HG03558 (cell line): ENCODE data around the gene ST8SIA5.

Experiments used
- ATAC-seq: cut with Tn5 transposase; IDR thresholded peaks from one replicate; pipeline ENCODE4 v1.9.1; 2021; ENCODE audit warnings: moderate number of reproducible peaks; ENCODE audit not compliant: unreplicated experiment; ENCODE audit errors: extremely low read depth

Gene ST8SIA5

DNA sequence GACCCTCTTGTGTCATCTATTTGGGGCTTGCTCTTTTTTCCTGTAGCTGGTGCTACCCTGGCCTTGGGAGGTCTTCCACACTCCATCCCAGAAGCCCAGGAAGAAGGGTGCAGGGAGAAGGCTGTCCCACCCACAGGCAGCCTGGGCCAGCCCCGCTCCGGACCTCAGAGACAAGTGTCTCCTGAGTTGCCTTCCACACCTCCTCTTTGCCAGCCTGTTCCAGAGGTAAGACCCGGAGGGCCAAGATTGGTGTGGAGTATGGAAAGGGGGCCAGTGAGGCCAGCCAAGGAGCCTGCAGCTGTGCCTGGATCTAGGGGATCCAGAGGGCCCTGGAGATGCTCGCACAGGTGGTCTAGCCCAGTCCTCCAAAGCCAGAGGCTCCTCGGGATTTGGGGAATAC is 40.5 kb downstream of the ST8SIA5 start:
- no peak for ATAC-seq

DNA sequence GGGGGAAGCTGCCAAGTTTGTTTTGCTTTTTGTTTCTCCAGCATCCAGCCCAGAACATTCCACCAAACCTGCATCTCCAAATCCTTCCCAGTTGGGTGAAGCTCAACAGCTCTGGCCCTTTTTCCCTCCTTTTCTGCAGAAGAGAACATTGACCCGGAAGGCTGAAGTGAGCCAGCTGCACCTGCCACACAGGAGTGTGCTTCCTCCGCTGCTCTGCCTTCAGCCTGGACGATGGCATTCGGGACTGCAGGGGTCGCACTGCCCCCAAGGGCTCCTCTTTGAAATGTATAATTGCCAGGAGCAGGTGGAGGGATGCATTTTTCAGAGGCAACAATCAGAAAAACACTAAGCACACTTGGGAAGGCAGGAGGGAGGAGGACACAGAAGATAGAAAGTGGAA is 41.8 kb downstream of the ST8SIA5 start:
- no peak for ATAC-seq

GRCh38 chr18:46712406-46712805 is 44.4 kb downstream of the ST8SIA5 start:
- ATAC-seq: no peak

- no peak for ATAC-seq
These were observed 45.4 kb downstream of the ST8SIA5 start for GRCh38 chr18:46711444-46711863.

- ATAC-seq: no peak
These were observed 49.9 kb downstream of the ST8SIA5 start for GRCh38 chr18:46706968-46707367.

DNA sequence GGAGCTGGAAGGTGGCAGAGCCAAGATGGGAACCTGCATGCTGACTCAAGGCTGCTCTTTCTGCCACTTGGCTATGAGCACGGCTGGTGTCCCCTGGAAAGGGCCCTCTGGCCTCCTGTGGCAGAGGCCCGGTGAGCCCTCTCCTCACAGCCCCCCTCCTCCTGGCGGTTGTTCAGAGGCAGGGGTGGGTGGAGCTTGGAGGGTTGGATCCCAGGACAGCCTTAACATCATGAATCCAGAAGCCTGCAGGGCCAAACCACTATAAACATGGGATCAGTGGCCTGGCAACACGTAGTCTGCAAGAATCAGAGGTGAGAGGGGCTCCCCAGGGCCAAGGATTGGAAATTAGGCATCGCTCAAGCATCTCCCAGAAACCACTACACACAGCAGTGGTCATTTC is 51.3 kb downstream of the ST8SIA5 start:
- ATAC-seq: no peak

DNA sequence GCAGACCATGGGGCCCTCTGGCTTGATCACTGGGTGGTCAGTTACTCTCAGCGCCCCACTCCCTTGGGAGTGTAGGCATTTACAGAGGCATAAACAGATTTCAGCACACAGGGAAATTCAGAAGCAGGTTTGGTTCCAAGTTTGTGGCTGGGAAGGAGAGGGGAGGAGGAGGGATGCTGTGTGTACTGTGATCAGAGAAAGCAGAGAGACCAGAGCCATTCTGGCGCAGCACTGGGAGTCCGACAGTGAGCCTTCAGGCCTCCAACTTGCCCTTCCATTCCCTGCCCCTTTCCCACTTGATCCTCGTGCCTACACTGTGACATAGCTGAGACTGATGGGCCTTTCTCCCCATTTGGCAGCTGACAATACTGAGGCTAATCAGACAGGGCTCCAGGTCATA is 52.0 kb downstream of the ST8SIA5 start:
- ATAC-seq: no peak

DNA sequence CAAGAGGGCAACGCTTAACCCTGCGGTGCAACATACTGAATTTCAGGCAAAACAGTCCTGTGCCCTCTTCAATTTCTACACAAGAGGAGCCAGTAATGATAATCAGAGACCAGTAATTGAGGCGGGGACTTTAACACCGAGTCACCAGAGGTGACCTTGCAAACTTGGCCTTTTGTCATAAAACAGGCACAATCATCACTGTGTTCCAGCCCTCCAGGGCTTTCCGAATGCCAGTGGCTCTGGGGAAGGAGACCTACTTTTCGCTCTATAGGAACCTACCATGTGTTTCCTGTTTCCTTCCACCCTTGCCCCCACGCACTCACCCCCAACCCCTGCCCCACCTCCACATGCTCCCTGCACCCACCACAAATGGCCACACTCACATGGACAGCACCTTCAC is 52.7 kb downstream of the ST8SIA5 start:
- no peak for ATAC-seq

- no peak for ATAC-seq
These were observed 54.4 kb downstream of the ST8SIA5 start for GRCh38 chr18:46702471-46702870.

DNA sequence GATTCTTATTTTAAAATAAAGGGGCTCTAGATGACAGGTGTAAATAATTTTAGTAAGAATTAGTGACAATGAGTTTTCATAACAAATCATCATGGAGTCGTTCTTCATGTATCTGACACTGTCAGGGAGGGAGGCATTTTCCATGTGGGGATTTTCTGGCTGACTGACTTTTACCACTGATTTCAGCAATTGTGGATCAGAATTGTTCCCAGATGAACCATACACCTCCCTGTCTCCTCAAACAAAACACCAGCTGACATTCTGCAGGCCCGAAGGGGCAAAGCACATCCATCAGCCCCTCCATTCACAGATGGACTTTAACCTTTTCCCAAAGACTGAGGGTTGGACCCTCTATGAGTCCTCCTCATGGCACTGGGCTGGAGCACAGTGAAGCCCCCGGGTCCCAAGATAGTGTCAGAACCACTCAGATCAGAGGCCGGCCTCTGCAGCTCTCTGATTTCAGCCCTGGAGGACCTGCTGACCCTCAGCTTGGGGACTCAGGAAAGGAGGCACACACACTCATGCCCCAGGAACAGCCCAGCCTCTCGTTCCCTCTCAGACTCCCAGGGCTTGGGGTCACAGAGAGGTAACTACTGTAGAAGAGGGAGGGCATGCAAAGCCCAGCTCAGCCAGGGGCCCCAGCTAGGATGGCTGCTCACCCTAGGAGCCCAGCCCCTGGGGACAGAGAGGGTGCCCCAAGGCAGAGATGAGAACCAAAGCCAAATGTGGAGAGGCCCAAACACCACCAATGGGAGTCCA is 56.6 kb downstream of the ST8SIA5 start:
- no peak for ATAC-seq

DNA sequence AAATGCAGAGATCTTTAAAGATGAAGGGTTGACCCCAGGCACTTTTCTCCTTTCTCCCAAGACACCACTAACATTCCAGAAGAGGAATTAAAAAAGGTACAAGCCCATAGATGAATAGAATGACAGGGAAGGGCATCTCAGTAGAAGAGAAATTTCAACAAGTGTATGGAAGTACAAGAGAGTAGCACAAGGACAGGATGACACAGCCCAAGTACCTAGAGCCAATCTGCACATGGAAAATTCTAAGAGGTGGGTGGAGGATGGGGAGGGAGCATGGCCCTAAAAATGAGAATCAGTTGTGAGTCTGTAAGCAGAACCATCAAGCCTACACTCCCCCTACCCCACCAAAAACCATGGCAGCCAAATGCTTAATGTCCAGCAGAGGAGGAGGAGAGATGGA is 60.2 kb downstream of the ST8SIA5 start:
- ATAC-seq: no peak

- ATAC-seq: no peak
These were observed 60.6 kb downstream of the ST8SIA5 start for GRCh38 chr18:46696268-46696667.

- ATAC-seq: no peak
These were observed 62.9 kb downstream of the ST8SIA5 start for GRCh38 chr18:46693996-46694395.

DNA sequence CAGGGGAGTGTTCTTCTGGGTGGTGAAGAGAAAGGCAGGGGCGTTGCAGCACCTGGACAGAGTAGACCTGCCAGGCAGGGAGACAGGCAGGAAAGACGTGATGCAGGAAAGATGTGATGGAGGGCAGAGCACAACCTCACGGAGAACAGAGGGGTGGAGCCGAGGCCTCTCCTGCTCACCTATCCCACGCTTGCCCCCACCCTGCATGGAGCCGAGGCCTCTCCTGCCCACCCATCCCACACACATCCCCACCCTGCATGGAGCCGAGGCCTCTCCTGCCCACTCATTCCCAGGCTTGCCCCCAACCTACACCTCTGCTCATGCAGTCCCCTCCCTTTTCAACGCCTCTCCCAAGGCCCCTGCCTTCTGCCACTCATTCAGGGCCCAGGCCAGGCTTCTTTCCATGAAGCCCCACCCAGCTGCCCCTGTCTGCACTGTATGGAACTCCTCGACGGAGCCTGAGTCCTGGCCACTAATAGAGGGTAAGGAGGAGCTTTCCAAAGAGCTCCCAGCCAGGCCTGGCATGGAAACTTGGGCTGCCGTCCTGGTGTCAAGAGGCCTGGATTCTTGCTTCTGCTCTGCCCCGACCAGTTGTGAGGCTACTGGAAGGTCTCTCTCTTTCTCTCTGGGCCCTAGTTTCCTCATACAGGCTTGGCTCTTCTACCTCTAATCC is 67.9 kb downstream of the ST8SIA5 start:
- ATAC-seq: no peak

DNA sequence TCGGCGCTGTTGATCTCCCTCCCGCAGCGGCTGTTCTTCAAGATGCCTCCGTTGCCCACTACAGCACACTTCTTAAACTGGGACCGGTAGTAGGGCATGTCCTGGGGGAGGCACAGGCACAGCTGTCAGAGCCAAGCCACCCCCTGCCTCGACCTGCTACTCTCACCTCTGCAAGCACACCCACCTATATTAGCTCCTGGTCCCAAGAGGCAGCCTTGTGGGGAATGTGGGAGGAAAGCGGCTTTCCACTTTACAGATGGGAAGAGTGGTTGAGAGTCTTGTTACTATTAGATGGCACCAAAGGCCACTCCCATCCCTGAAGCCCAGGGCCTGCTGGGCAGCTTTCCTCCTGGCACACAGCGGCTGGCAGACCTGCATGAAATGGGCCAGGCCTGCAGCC is 70.7 kb downstream of the ST8SIA5 start:
- no peak for ATAC-seq

- no peak for ATAC-seq
These were observed 73.6 kb downstream of the ST8SIA5 start for GRCh38 chr18:46683252-46683651.

DNA sequence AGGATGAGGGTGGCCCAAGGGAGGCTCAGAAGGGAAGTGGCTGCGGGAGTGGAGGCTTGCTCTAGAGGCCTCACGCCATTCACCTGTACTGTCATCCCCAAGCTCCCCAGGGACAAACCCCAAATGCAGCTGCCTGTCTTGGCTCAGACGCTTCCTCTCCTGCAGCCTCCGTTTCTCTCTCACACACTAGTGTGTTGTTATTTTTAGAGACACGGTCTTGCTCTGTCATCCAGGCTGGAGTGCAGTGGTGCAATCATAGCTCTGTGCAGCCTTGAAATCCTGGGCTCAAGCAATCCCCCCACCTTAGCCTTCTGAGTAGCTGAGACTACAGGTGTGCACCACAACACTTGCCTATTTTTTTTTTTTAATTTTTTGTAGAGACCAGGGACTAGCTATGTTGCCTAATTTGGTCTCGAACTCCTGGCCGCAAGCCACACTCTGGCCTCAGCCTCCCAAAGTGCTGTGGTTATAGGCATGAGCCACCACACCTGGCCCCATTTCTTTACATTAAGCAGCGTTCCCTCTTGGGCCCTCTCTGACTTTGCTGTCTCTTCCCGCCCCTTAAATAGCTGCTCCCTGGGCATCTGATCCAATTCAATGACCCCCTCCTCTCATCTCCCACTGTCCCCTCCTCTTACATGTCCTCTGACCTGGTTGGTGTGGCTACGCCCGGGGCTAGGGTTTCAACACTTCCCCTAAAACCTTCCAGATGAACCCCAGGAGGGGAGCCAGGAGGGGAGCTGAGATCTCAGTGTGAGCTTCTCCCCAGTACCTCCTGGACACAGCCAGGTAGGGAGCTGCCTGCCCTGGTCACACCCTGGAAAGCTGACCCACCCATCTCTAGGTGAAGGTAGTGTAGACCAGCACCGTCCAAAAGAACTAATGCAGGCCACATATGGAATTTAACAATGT is 75.8 kb downstream of the ST8SIA5 start:
- ATAC-seq: no peak

DNA sequence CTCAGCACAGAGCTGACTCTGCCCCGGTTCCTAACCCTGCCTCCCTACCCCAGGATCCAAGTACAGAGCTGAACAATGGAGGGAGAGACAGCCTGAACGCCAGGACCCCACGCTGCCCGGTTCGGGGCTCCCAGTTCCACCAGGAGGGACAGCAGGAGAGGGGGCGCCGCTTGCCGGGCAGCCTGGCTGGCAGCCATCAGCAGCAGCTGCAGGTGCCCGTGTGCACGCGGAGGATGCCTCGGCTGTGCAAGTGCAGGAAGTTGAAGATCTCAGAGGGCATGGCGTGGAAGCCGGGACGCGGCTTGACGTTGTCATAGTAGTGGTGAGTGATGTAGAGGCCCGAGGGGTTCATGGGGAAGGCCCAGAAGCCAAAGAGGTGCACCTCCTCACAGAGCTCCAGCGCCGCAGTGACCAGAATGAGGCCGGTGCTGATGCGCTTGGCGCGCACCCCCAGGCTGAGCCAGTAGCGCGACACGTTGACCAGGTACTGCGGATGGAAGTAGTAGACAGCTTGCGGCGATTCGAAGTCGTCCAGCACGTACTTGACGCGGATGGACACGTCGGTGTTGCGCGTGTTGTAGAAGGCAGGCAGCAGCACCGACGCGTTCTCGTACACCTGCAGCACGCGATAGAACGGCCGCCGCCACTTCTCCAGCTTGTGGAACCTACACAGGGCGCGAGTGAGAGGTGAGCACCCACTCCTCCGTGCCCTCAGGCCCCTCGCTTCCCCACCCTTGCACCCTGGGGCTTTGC is 76.8 kb downstream of the ST8SIA5 start:
- ATAC-seq: no peak

- no peak for ATAC-seq
These were observed 78.0 kb downstream of the ST8SIA5 start for GRCh38 chr18:46678785-46679399.

DNA sequence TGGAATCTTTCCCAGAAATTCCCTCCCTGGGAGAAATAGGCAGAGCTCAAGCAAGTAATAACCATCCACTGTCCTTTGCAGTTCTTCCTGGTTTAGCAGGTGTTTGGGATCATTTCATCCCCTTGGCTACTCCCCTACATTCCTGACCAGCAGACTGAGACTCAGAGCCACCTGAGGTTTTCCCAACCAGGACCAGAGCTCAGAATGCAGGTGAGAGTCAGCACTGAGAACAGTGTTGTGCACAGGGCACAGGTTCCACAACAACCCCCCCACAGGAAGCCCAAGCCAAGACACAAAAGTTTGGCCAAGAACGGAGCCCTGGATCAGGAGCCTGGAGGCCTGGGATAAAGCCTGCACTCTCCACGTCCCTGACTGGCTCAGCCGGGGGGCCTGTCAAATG is 78.8 kb downstream of the ST8SIA5 start:
- no peak for ATAC-seq
